Right lobe of liver (tissue), 6 donors: ENCODE data around the gene NR2C2AP. TPM values are rescaled to one million over a fixed set of nuclear protein-coding genes. Genes with fewer than 3 reads are reported as not detected.

ENCODE experiments used
- ATAC-seq, 4 donors: fragments of 200-7000 bp; cut with Tn5 transposase; one replicate each; pipeline ENCODE4 v1.9.1; 2020; ENCODE audit warnings: mild to moderate bottlenecking in 4 of 4, moderate library complexity in 4 of 4
- DNase-seq, 3 donors: peaks; one replicate each; pipeline ENCODE4 v3.0.0-alpha.2; 2020
- H3K27ac ChIP-seq, 3 donors: fragments of 200-600 bp; one replicate each; pipeline ENCODE4 v1.8.0; 2022
- H3K27me3 ChIP-seq, 2 donors: fragments of 200-600 bp; one replicate each; pipeline ENCODE4 v1.8.0; 2022
- H3K36me3 ChIP-seq, 4 donors: fragments of 200-600 bp; sonication (generic) in 1 of 4; one replicate each; pipeline versions ENCODE4 v1.5.1 to v1.8.0; 2017 to 2022; ENCODE audit warnings: control low read depth in 1 of 4
- H3K4me1 ChIP-seq, 4 donors: fragments of 200-600 bp; sonication (generic) in 1 of 4; one replicate each; pipeline versions ENCODE4 v1.5.1 to v1.8.0; 2017 to 2022; ENCODE audit warnings: control low read depth in 1 of 4
- H3K4me3 ChIP-seq, 3 donors: fragments of 200-600 bp; one replicate each; pipeline ENCODE4 v1.8.0; 2022
- H3K9me3 ChIP-seq, 4 donors: fragments of 200-600 bp; sonication (generic) in 1 of 4; one replicate each; pipeline versions ENCODE4 v1.5.1 to v1.8.0; 2017 to 2022; ENCODE audit warnings: control low read depth in 1 of 4
- POLR2A ChIP-seq: fragments of 450-650 bp; IDR thresholded peaks from one replicate; pipeline ENCODE4 v1.6.1; 2017; ENCODE audit warnings: antibody characterized with exemption, mild to moderate bottlenecking
- WGBS: methylation state at CpG from one replicate; pipeline ENCODE4 v1.1.6; 2018; ENCODE audit warnings: low coverage, low lambda C conversion rate; ENCODE audit not compliant: insufficient coverage; ENCODE audit errors: missing lambda C conversion rate; 5-methylcytosine and 5-hydroxymethylcytosine counted together
- intact Hi-C, 2 donors: fragments of 100-400 bp; cut with DNase I; formaldehyde crosslinking; loops; one replicate each; pipeline versions ENCODE4 v1.11.2 to v1.14.1; 2022
- total RNA-seq, 6 experiments: library from RNA; depleted of rRNA in 2 of 6; stranded (reverse); fragments of >200 nt in 2 of 6; fragmentation: NEBNext Ultra II Directional in 3 of 6; extraction: Animal tissue kit (Norgen Biotek cat#: 25700) in 3 of 6; gene quantifications; one replicate each; pipeline versions ENCODE4 v1.1.0 to v1.2.4, GENCODE V29; 2016 to 2023
- TF ChIP-seq, protein P1 (sequence below), 4 donors: fragments of 200-600 bp in 3 of 4; fragments of 450-650 bp in 1 of 4; IDR thresholded peaks; one replicate each; pipeline versions ENCODE4 v1.5.1 to v1.8.0; 2016 to 2022; ENCODE audit warnings: antibody characterized with exemption in 4 of 4, mild to moderate bottlenecking in 2 of 4
- donor health status: DM: no; HTN: yes; CAD: no.
- donor health status: DM: no; HTN: no; CAD: no.
- donor health status: DM: no; HTN: no; CAD: no.
- donor health status: DM: no; HTN: yes; CAD: no.
- donor health status: DM: no; HTN: yes; CAD: no.

Gene NR2C2AP
- total RNA-seq, 6 experiments from 2014 or later: 2.6 to 11.3 (median 5.4) TPM

DNA sequence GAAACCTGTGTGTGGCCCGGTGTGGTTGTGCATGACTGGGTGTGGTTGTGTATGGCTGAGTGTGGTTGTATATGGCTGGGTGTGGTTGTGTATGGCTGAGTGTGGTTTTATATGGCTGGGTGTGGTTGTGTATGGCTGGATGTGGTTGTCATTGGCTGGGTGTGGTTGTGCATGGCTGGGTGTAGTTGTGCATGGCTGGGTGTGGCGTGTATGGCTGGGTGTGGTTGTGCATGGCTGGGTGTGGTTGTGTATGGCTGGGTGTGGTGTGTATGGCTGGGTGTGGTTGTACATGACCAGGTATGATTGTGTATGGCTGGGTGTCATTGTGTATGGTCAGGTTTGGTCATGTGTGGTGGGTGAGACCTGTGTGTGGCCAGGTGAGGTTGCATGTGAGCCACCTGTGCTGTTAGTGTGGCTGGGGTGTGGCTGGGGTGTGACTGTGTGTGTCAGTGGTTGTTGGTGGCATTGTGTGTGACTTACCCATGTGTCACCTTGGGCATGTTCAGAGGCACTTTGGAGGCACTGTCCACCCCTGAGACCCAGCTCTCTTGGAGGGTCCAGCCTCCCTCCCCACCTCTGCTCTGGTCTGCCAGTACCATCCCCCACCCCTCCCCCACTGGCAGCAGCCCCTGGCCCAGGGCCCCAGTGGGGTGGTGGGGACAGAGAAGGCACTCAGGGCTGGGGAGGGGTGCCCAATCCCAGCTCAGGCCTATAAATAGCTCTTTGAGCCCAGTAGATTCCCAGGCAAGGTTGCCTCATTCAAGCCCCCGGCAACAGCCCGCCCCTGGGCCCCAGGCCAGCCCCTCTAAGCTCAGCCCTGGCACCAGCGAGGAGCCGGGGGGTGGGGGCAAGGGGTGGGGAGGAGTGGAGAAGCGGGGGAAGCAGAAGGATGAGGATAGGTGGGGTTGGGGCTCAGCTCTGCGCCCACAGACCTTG is 4.7 kb upstream of the NR2C2AP start:
- no peak for TF ChIP-seq POLR2A
- TF ChIP-seq, protein P1, sequence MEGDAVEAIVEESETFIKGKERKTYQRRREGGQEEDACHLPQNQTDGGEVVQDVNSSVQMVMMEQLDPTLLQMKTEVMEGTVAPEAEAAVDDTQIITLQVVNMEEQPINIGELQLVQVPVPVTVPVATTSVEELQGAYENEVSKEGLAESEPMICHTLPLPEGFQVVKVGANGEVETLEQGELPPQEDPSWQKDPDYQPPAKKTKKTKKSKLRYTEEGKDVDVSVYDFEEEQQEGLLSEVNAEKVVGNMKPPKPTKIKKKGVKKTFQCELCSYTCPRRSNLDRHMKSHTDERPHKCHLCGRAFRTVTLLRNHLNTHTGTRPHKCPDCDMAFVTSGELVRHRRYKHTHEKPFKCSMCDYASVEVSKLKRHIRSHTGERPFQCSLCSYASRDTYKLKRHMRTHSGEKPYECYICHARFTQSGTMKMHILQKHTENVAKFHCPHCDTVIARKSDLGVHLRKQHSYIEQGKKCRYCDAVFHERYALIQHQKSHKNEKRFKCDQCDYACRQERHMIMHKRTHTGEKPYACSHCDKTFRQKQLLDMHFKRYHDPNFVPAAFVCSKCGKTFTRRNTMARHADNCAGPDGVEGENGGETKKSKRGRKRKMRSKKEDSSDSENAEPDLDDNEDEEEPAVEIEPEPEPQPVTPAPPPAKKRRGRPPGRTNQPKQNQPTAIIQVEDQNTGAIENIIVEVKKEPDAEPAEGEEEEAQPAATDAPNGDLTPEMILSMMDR (IDR thresholded peaks at IDR 0.05): no peak
- DNase-seq: no peak
- ATAC-seq: no peak
- H3K4me3 ChIP-seq: no peak overlapping the region
- intact Hi-C loops: no loop called here
- H3K27ac ChIP-seq: no peak overlapping the region
- 67% methylated on average over 5 of the region's 8 CpGs for WGBS
- H3K9me3 ChIP-seq: no peaks in the 10 kb centered on the region
- H3K27me3 ChIP-seq: no peaks in the 10 kb centered on the region
- H3K36me3 ChIP-seq: no peaks in the 10 kb centered on the region
- H3K4me1 ChIP-seq: peaks cover 0 to 1% (median 0%) of the 10 kb centered on the region in 4 donors

DNA sequence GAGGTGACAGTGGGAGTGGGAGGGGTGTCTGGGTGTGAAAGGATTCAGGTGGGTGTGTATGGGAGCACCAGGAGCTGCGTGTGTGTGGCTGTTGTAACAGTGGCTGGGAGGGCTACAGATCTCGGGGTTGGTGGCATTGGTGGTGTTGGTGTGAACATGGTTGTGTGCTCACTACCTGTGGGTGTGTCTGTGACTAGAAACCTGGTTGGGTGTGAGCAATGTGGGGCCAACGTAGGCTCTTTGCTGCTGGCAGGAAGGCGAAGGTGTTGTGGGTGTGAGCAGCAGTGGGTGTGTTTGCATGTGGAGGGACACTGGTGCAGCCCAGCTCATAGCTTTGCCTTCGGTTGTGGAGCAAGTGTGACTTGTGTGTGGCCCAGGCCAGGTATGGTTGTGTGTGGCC is 3.7 kb upstream of the NR2C2AP start:
- intact Hi-C loops: no loop called here
- Histone ChIP-seq H3K9me3 (no peaks in the 10 kb centered on the region), H3K4me3 (no peak overlapping the region), H3K27ac (no peak overlapping the region), H3K27me3 (no peaks in the 10 kb centered on the region), H3K4me1 (peaks cover 0 to 10% (median 1%) of the 10 kb centered on the region in 4 donors), H3K36me3 (no peaks in the 10 kb centered on the region)
- no peak for TF ChIP-seq POLR2A
- TF ChIP-seq, protein P1 (IDR thresholded peaks at IDR 0.05): no peak
- 36% methylated on average over 1 of the region's 5 CpGs for WGBS
- ATAC-seq (no peak), DNase-seq (no peak)

DNA sequence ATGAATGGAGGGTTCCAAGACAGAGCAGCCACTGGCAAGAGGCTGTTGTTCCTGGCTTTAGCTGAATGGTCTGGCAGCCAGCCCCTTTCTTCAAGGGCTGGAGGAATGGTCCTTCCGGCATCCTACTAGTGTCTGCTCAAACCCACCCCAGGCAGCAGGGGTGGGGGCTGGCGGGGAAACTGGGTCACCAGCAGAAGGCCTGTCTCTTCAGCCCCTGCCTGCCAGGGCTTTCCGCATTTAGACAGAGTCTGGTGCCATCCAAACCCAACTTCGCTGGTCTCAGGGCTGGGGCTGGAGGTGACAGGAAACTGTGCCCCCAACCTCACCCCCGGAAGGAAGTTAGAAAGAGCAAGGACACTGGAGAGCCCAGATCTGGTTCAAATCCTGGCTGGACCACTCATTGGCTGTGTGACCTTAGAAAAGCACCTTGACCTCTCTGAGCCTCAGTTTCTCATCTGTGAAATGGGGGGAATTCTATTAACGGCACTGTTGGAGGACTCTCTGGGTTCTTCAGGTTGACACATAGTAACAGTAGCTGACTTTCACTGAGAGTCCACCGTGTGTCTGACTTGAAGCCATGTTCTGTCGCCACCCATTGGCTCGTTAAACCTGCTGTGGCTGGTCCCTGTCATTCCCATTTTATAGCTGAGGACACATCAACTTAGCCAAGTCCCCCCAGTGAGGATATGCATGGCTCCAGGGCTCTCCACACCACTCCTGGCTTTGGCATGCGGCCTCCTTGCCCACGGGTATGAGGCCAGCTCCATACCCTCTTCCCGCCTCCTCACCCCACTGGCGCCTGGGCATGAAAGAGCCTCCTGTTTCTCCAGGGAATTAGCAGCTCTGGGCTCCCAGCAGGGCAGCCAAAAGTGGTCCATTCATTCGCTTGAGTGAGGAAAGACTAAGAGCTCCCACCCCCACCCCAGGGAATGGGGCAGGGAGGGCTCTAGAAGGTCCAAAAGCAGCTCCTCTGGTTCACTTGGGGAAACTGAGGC is 2.5 kb upstream of the NR2C2AP start:
- WGBS: 54% methylated on average over 9 of the region's 14 CpGs
- intact Hi-C loops: no loop called here
- DNase-seq: no peak
- Histone ChIP-seq H3K27ac (no peak overlapping the region), H3K4me1 (peaks cover 0 to 10% (median 1%) of the 10 kb centered on the region in 4 donors), H3K36me3 (no peaks in the 10 kb centered on the region), H3K9me3 (no peaks in the 10 kb centered on the region), H3K27me3 (no peaks in the 10 kb centered on the region), H3K4me3 (no peak overlapping the region)
- TF ChIP-seq, protein P1 (IDR thresholded peaks at IDR 0.05): no peak
- TF ChIP-seq POLR2A: no peak
- ATAC-seq: no peak

DNA sequence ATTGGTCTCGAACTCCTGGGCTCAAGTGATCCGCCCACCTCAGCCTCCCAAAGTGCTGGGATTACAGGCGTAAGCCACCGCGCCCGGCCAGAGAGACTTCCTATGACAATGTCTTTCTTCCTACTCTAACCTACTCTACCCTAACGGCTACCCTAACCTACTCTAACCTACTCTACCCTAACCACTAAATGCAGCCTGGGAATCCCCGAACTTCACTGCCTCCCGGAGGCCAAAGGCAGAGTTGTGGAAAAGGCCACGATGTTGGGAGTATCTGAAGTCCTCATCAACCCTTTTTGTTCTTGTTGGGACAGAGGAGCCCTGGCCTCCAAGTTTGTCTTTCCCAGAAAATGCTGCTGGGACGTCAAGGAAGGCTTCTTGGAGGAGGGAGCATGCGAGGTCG is 967 bp upstream of the NR2C2AP start:
- no peaks in the 10 kb centered on the region for H3K27me3 ChIP-seq
- H3K27ac ChIP-seq: no peak overlapping the region
- DNase-seq (no peak), ATAC-seq (no peak)
- H3K9me3 ChIP-seq: no peaks in the 10 kb centered on the region
- H3K4me3 ChIP-seq: no peak overlapping the region
- intact Hi-C loops: no loop called here
- peaks cover 0 to 2% (median 0%) of the 10 kb centered on the region in 4 donors for H3K36me3 ChIP-seq
- H3K4me1 ChIP-seq: peaks cover 0 to 10% (median 1%) of the 10 kb centered on the region in 4 donors
- TF ChIP-seq, protein P1 (IDR thresholded peaks at IDR 0.05): no peak
- no peak for TF ChIP-seq POLR2A
- 75% methylated on average over 13 of the region's 13 CpGs for WGBS
